RCC 7860 (cell line): ENCODE results near the gene ZNF592.
A peak's percentile ranks its signal among the peaks of the same experiment; 100 is the strongest.

Source experiments
- DNase-seq: peaks from one replicate; pipeline ENCODE4 v3.0.0-alpha.2; 2015; ENCODE audit warnings: low spot score
- FAIRE-seq: peaks from 2 replicates; lab custom pipeline; 2012; peaks lifted over from hg19 to GRCh38; lab: Jason Lieb, UNC

ZNF592 gene

DNA sequence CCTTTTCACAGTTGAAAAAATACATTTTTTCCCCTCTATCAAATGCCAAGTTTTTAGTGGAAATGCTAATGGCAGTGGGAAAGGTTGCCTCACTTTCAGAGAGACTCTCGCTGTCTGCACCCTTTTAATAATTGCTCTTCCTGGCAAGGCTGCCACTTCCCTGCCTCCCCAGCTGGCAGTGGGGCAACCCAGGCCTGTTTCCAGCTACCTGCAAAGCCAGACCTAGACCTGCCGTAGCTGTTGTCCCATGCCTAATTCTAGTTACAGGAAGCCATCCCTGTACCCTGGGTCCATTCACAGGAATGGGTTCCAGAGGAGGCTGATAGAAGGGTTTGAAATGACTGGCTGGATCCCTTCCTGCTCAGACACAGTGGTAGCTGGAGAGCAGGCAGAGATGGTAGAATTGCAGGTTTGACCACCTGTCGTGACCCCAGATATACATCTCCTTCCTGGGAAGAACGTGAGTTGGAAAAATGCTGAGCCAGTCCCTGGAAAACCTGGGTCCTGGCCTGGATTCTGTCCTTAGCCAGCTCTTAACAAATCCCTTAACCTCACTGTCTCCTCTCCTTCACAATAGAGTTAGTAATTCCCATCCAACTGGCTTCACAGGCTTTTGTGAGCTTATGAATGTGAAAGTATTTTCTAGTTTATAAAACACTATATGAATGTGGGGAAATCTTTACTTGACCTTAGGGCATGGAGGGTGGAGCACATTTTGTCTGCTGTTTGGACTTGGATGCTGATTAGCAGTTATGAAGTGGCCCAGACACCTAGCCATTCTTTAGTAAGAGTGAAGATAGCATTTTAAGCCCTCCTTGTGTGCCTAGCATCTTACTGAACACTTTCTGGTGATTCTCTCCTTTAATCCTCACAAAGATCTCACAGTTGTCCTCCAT, 55.9 kb downstream of the ZNF592 start:
- DNase-seq (no peak), FAIRE-seq (no peak)

DNA sequence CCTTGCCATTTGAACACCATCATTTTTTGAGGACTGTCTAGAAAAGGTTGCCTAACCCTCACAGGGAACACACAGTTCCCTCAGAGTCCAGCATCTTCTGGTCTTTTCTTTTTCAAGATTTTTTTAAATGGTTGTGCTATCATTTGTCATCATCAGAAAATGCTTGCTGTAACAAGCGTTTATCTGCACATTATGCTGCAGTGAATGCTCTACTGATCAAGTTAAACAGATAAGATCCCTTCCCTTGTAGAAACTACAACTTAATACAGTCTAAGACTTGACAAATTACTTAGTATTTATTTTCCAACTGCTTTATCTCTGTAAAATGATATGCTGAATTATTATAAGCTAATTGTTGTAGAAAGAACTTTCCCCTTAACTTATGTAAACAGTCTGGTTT, 56.8 kb downstream of the ZNF592 start:
- DNase-seq = no peak
- FAIRE-seq = no peak

DNA sequence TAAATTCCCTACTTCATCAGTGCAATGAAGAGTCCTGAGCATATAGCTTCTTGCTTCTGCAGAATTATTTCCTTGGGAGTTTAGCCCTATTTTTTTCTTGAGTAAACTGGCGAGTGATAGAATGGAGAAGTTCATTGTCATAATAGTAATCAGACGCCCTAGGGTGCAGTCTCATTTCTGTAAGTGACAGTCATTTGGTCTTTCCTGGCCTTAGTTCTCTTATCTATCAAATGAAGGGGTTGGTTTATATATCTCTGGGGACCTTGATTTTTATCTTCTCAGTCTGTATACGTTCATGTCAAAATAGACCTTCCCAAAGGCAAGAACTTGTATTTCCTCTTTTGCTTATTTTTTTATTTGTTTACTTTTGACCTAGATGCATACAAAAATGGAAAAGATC, 58.8 kb downstream of the ZNF592 start:
- DNase-seq = no peak
- FAIRE-seq = no peak

DNA sequence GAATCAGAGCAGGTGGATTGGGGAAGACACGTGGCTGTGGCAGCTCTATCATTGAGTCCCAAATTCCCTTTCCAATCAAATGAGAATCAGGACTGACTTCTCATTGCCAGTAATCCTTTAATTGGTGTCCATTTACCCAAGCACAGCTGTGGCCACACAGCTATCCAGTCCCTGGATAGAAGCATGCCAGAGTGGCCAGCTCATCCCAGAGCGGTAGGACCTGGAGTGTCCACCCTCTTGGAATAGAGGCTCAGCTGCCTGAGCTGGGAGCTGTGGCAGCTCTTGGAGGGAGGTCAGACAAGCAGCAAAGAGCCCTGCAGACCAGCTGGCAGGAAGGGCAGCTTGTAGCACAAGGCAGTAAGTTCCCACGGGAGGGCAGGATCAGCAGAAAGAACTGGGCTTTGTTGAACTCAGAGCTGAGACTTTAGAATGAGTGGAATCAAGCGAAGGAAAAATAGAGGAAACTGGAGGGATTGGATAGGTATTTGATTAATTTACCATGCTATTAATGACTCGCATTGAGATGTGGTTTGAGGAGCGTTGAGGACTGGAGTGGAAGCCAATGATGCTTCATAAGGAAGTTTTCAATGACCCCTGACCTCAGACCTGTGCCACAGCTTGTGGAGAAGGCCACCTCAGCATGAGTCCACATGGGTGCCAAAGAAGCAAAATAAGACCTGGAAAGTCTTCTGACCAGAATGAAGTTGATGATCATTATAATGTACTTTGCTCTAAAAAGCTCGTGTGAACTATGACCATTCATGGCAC, 61.9 kb downstream of the ZNF592 start:
- DNase-seq (no peak), FAIRE-seq (no peak)

DNA sequence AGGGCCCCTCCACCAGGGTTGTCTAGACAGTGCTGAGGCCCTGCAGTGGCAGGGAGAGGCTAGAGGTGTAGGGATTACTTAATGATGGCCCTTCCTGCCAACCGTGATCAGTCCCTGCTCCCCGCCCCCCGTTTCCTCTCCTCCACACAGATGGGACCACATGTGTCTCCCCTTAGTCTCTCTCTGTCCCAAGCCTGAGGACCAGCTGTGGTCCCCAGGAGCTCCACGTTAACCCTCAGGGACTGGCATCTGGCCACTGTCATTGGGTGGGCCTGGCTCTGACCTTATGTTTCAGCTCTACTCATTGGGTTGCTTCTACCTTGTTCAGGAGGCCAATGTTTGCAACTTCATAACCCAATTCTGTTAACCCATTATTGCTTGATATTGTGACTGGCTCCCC, 62.8 kb downstream of the ZNF592 start:
- DNase-seq (no peak), FAIRE-seq (no peak)

DNA sequence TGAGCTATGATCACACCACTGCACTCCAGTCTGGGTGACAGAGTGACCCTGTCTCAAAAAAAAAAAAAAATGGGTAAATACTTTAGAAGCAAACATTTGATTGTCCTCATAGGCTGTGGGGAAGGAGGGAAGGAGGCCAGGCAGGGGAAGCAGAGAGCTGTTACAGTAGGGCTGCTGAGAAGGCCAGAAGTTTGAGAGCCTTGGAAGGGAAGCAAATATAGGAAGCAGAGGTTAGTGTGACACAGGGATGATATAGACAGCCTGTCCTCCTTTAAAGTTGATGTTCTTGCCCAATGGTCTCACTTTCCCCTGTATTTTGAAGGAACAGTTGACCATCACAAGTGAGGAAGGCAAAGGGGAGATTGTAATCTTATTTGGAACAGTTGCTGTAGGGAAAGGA, 63.4 kb downstream of the ZNF592 start:
- FAIRE-seq (no peak), DNase-seq (no peak)

DNA sequence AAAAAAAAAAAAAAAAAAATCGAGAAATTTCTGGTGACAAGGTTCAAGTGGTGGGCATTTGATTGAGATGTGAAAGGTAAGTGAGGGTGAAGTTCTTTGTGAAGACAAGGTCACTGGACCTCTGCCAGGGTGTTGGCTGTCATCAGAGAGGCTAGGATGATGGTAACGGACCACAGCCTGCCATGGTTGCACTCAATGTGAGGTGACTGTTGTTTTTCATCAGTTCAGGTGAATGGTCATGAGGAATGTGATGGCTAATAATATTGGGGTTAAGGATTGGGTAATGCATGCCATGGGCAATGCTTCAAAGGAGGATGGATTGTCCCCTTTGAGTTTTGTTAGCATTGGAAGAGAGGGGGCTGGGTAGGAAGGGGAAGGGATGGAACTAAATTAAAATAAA, 64.5 kb downstream of the ZNF592 start:
- DNase-seq = no peak
- no peak for FAIRE-seq

DNA sequence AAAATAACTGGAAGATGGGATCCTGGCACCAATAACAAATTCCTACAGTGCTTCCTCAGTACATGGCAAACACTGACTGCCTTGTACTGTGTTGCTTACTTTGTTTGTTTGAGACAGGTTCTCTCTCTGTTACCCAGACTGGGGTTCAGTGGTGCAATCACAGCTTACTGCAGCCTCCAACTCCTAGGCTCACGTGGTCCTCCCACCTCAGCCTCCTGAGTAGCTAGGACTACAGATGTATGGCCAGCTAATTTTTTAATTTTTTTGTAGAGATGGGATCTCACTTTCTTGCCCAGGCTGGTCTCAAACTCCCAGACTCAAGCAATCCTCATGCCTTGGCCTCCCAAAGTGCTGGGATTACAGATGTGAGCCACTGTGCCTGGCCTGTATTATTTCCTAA, 65.0 kb downstream of the ZNF592 start:
- no peak for FAIRE-seq
- DNase-seq = no peak

DNA sequence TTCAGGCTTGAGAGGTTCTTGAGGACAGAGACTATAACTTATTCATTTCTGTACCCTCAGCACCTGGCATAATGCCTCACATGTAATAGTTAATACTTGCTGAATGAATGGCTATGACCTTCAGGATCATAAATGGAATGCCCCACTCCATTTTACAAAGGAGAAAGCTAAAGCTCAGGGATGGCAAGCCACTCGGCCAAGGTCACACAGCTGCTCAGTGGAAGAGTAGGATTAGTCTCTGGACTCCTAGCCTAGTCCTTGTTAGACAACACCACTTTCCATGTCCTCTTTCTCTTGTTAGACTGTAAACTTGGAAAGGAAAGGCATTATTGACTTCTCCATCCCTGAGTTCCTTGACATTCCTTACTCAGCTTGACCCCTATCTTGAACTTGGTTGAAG, 65.5 kb downstream of the ZNF592 start:
- FAIRE-seq (no peak), DNase-seq (no peak)

DNA sequence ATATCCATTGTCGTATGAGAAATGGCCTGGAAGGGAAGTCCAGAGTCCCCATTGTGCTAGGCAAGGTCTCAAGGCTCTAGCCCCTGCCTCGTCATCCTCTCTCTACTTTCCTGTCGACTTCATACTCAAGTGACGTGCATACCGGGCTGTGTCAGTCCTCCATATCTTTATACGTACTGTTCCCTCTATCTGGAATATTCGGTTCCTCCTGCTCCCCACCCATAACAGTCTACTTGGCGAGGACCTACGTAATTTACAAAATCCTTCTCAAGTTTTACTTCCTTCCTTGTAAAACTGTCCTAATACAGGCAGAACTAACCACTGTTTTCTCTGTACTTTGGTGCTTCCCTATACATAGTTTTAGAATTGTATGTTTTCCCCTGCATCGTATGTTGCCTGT, 66.5 kb downstream of the ZNF592 start:
- DNase-seq = no peak

DNA sequence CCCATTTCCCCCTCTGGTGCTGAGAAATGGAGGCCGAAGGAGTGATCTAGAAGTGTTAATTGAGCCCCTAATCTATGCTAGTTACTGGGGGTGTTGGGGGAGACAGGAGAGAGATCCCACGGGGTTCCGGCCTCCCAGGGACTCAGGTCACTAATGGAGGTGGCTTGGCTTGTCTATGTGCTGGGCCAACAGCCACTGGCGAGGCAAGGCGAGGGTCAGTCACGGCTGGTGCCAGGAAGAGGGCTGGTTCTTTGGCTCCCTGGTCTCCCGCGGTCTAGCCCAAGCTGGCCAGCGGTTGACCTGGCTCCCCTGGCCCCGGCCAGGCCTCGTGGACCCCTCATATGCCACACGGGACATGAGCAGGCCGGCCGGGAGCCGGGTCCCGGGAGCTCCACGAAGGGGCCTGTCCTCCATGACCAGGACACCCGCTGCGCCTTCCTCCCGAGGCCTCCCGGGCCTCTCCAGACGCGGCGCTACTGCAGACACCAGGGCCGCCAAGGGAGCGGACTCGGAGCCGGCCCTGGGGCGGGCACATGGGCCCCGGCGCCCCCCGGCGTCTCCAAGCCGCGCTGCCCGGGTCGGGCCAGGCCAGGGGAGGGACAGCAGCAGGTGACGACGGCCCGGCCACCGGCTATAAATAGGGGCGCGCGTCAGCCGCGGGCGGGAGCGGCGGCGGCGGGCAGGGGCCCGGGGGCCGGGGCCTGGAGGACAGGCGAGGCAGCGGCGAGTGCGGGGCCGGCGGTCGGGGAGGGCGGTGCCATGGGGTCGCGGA, 68.5 kb downstream of the ZNF592 start, which contains the start of gene ALPK3:
TSS of gene ALPK3 (plus strand) at position 663 of the 772 bp plus-strand sequence. CDS start at position 760, 97 bp downstream.
- FAIRE-seq = no peak
- no peak for DNase-seq

More for the DNA sequence above, 66.5 kb downstream of the ZNF592 start:
- no peak for FAIRE-seq

DNA sequence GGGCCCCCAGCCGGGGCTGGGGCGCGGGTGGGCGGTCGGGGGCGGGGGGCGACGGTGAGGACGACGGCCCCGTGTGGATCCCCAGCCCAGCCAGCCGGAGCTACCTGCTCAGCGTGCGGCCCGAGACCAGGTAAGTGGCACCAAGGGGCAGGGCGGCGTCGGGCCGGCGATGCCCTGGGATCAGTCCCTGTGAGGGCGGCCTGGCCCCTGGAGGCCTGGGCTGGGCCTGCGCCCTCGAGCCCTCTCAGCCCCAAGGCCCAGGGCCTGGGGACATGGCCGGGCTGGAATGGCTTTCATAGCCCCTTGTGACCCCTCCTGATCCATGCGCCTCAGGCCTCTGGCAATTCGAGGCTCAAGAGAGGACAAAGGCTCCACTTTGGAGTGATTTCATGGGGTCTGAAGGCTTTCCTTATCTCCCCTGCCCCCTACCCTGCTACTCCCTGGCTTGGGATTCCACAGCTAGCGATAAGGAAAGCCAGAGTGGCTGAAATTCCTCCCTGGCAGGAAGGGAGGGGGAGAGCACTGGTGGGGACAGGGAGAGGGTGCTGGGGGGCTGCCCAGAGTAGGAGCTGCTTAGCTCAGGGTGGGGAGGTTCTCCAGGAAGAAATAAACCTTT, 69.2 kb downstream of the ZNF592 start:
- FAIRE-seq (no peak), DNase-seq (no peak)

DNA sequence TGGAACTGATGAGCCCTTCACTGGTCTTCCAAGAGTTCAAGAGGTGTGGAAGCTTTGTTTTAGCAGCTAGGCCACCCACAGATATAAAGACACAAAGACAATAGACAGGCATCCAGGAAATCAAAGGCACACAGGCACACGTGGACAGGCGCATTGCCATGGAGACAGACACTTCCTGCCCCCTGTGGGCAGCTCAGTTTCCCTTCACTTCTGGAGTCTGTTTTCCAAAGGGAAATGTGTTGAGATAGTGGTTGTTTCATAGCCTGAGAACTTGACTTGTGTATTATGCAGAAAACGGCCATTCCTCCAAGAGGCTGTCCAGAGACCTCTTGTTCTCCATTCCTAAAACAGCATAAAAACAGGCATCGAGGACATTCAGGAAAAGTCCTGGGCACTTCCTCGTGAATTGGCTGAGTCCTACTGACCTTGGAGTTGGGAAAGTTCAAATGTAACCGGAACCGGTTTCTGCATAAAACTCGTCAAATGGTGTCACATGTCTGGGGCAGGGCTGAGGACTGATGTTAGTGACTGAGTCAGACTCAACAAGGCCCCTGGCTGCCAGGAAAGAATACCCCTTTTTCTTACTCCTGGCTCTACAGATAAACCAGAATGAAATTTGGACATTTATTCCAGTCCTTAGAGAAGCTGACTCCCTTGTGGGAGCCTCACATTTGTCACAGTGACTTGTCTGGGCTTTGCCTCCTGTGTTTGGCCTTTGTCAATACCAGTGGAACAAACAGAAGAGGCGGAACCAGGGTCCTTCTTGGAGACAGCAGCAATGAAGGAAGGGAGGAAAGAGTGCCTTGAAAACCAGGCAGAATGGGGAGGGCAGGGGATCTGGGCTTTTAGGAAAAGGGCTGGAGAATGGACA, 70.1 kb downstream of the ZNF592 start:
- DNase-seq = peak; percentile 36
- no peak for FAIRE-seq

DNA sequence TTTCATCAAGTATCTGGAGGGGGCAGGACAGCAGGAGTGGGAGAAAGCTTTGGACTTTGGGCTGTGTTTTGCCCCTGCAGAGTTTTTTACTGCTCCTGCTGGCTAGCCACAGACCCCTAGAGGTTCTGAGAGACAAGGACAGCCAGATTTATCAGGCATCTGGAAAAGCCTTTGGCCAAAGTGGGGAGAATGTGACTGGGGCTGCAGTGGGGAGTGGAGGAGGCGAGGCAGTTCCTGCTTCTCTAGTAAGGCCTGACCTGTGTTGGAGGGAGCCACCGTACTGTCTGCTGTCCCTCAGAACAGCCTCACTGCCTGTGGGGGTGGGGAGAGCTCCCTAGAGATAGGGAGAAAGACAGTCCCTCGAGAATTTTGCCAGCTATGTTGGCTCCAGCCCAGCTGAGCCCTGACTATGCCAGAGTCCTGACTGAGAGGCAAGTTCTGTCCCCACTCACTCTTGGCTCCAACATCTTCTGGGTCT, 70.9 kb downstream of the ZNF592 start:
- FAIRE-seq = no peak
- DNase-seq = no peak

DNA sequence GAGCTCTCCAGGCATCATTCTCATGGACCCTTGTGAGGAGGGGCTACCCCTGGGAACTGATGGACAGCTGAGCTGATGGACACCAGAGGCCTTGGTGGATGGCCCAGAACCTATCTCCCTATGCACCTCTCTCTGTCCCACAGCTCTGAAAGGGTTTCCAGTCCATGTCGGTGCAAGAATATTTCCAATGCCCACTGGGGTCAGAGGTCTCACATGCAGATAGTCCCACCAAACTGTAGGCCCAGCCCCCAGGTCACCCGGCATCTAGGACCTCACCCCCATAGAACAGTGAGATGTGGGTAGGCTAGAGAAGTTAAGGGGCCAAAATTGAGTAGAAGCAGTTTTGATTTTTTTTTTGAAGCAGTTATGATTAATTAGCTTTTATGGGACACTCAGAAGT, 71.4 kb downstream of the ZNF592 start:
- no peak for FAIRE-seq
- DNase-seq = no peak

DNA sequence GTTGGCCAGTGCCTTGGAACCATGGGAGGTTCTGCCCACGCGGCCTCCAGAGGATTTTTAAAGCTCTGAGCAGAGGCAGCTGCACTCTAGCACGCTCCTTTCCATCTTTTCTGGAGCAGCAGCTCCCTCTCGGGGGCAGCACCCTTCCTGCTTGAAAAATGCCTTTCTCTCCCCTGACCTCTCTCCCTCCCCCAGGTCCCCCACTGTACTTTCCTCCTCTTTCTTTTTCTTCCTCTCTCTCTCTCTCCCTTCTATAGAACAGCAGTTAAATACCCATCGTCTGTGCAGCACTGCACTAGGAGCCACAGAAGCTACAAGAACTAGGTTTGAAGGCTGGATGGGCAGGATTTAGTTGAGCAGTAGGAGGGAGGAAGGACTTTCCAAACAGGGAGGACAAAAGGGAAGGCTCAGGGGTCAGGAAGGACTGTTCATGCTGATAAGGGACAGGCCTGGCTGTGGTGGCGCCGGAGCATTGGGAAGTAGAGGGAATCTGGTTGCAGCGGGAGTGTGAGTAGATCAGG, 73.2 kb downstream of the ZNF592 start:
- DNase-seq (no peak), FAIRE-seq (no peak)

DNA sequence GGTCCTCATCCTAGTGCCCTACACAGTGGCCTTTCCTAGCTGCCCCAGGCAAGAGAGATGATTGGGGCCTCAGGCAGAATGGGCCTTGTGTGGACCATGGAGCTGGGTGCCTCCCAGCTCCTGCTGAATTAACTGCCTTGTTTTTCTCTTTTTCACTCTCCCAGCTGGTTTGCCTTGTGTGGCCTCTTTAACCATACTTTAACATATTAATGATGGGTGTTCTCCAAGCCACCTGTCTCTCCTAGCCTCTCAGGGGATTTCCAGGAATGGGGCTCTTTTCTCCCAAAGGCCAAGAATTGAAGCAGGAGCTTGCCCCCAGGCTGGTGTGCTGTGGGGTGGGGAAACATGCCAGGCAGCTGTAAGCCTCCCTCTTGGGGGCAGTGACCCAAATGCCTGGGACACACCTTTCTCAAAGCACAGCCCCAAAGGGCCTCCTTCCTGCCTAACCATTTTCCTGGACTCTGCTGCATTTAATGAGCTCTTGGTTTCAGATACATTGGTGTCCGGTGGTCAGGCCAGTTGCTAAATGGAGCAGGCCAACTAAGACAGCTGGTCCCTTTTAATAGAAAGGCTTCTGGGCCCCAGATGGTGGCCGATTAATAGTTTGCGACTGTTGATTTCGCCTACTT, 74.4 kb downstream of the ZNF592 start:
- FAIRE-seq = no peak
- no peak for DNase-seq

DNA sequence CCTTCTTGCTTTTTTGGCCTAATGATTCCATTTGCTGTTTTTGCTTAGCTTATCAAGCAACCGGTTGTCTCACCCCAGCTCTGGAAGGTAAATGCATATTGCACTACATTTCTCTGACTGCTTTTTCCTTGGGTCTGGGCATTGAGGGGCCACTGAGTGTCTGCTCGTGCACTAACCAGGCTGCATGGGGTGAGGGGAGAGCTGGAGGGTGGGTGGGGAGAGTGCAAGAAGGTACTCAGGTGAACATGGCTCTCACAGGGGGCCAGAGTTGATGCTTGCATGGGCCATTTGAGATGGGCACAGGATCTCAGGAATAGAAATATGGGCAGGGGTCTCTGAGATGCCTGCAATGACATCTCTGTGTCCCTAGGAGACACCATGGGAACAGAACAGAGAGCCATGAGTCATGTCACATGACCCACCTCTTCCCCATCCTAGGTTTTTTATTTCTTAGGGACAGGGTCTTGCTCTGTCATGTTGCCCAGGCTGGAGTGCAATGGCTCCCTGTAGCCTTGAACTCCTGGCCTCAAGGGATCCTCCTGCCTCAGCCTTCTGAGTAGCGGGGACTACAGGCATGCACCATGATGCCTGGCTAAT, 75.0 kb downstream of the ZNF592 start:
- DNase-seq = no peak
- FAIRE-seq = no peak
